Endometrial microvascular endothelial cells (primary cell): ENCODE measurements around the gene ELP5. TPM values are rescaled to one million over a fixed set of nuclear protein-coding genes. Genes with fewer than 3 reads are reported as not detected.

Experiments used
- in situ Hi-C: cut with HindIII; loops from 2 replicates; pipeline ENCODE4 v1.10.0; 2017; ENCODE audit warnings: low sequenced_read_pairs, low pct_unique_long_range_greater_than_20kb; ENCODE audit errors: inconsistent ontology term
- total RNA-seq: library from RNA; depleted of rRNA; stranded (reverse); fragments of >200 nt; gene quantifications from one replicate; pipeline ENCODE4 v1.2.3, GENCODE V29; 2015; ENCODE audit errors: inconsistent ontology term

The ELP5 gene
- total RNA-seq, 1 donor from 2014 or later, result 46.6 TPM

- in situ Hi-C loops, result no loop called here
Observed at GRCh38 chr17:7294614-7295153, 42.7 kb downstream of the ELP5 start, which contains the start of gene YBX2. Gene YBX2, minus strand, starts transcription at chr17:7294639. Its CDS starts 139 bp downstream, at chr17:7294500.

GRCh38 chr17:7295230-7296180 lies 43.5 kb downstream of the ELP5 start:
- in situ Hi-C loops, result no loop called here

GRCh38 chr17:7296189-7296861 lies 44.3 kb downstream of the ELP5 start:
- in situ Hi-C loops, result no loop called here

- in situ Hi-C loops, result no loop called here
Observed at GRCh38 chr17:7304179-7304578, 52.2 kb downstream of the ELP5 start.

GRCh38 chr17:7306911-7307685 lies 55.1 kb downstream of the ELP5 start, which contains the start of gene EIF5A:
Gene EIF5A, plus strand, starts transcription at chr17:7307628. Its CDS starts 2,008 bp downstream, at chr17:7309636.
- in situ Hi-C loops, result no loop called here

- in situ Hi-C loops, result no loop called here
Observed at GRCh38 chr17:7307686-7308624, 55.9 kb downstream of the ELP5 start.

GRCh38 chr17:7308625-7309433 lies 56.8 kb downstream of the ELP5 start:
- in situ Hi-C loops, result no loop called here

Other genes starting within 250 kb of the ELP5 start
- 302 TPM for gene RNASEK, start 239.6 kb upstream of the ELP5 start, total RNA-seq
- 67.7 TPM for gene BCL6B, start 229.2 kb upstream of the ELP5 start, total RNA-seq
- gene SLC16A13, start 216.2 kb upstream of the ELP5 start, total RNA-seq, result 2.0 TPM
- not detected for gene SLC16A11, start 208.1 kb upstream of the ELP5 start, total RNA-seq
- not detected for gene CLEC10A, start 172.0 kb upstream of the ELP5 start, total RNA-seq
- not detected for gene ASGR2, start 137.4 kb upstream of the ELP5 start, total RNA-seq
- gene ASGR1, start 72.8 kb upstream of the ELP5 start, total RNA-seq, result not detected
- 5.9 TPM for gene DLG4, start 32.4 kb upstream of the ELP5 start, total RNA-seq
- gene ACADVL, start 32.3 kb upstream of the ELP5 start, total RNA-seq, result 357 TPM
- 31.8 TPM for gene DVL2, start 17.7 kb upstream of the ELP5 start, total RNA-seq
- gene PHF23, start 12.8 kb upstream of the ELP5 start, total RNA-seq, result 65.3 TPM
- 154 TPM for gene GABARAP, start 9.8 kb upstream of the ELP5 start, total RNA-seq
- 55.9 TPM for gene CTDNEP1, start 481 bp upstream of the ELP5 start, total RNA-seq
- gene CLDN7, start 10.3 kb downstream of the ELP5 start, total RNA-seq, result 16.4 TPM
- not detected for gene SLC2A4, start 29.5 kb downstream of the ELP5 start, total RNA-seq
- gene YBX2, start 42.4 kb downstream of the ELP5 start, total RNA-seq, result not detected
- gene EIF5A, start 55.4 kb downstream of the ELP5 start, total RNA-seq, result 666 TPM
- gene GPS2, start 63.1 kb downstream of the ELP5 start, total RNA-seq, result 39.7 TPM
- gene NEURL4, start 77.1 kb downstream of the ELP5 start, total RNA-seq, result 15.1 TPM
- gene ACAP1, start 84.3 kb downstream of the ELP5 start, total RNA-seq, result not detected
- gene KCTD11, start 99.9 kb downstream of the ELP5 start, total RNA-seq, result 7.8 TPM
- not detected for gene TMEM95, start 102.9 kb downstream of the ELP5 start, total RNA-seq
- gene TNK1, start 128.9 kb downstream of the ELP5 start, total RNA-seq, result not detected
- 55.8 TPM for gene PLSCR3, start 142.3 kb downstream of the ELP5 start, total RNA-seq
- 109 TPM for gene TMEM256, start 151.9 kb downstream of the ELP5 start, total RNA-seq
- gene NLGN2, start 155.6 kb downstream of the ELP5 start, total RNA-seq, result 3.4 TPM
- not detected for gene SPEM1, start 168.1 kb downstream of the ELP5 start, total RNA-seq
- gene SPEM2, start 173.4 kb downstream of the ELP5 start, total RNA-seq, result not detected
- gene SPEM3, start 176.6 kb downstream of the ELP5 start, total RNA-seq, result not detected
- gene TMEM102, start 183.2 kb downstream of the ELP5 start, total RNA-seq, result 5.2 TPM
- gene FGF11, start 187.3 kb downstream of the ELP5 start, total RNA-seq, result not detected
- gene CHRNB1, start 192.8 kb downstream of the ELP5 start, total RNA-seq, result 14.1 TPM
- 23.1 TPM for gene ZBTB4, start 227.4 kb downstream of the ELP5 start, total RNA-seq
- not detected for gene SLC35G6, start 229.2 kb downstream of the ELP5 start, total RNA-seq
- 40.6 TPM for gene POLR2A, start 232.2 kb downstream of the ELP5 start, total RNA-seq